ENCODE measurements around the gene SEC24D. TPM values are rescaled to one million over a fixed set of nuclear protein-coding genes. Genes with fewer than 3 reads are reported as not detected.

The SEC24D gene
- total RNA-seq, 2 experiments from 2014 or later = 25.2 to 26.4 TPM

- ATAC-seq = no peak
- TF ChIP-seq CTCF (IDR thresholded peaks at IDR 0.05) = no peak
- H3K27ac Mint-ChIP-seq = no peak overlapping the region
- CTCF ChIA-PET = no interaction called here
- H3K4me1 Mint-ChIP-seq (ENCODE audit: low read depth) = peaks cover 10% of the 10 kb centered on the region
- intact Hi-C loops (cut with micrococcal nuclease) = no loop called here
- no peak overlapping the region for H3K4me3 Mint-ChIP-seq
- H3K9me3 Mint-ChIP-seq = no peaks in the 10 kb centered on the region
- DNase-seq = no peak
- H3K36me3 Mint-ChIP-seq (ENCODE audit: low read depth) = peaks cover 23% of the 10 kb centered on the region
- H3K27me3 Mint-ChIP-seq = no peaks in the 10 kb centered on the region
- POLR2A ChIA-PET = no interaction called here
These were observed 101.3 kb downstream of the SEC24D start for GRCh38 chr4:118734491-118735205.

GRCh38 chr4:118732591-118733330 is 103.2 kb downstream of the SEC24D start:
- intact Hi-C loops (cut with micrococcal nuclease) = no loop called here
- H3K27me3 Mint-ChIP-seq = no peaks in the 10 kb centered on the region
- ChIA-PET CTCF (interaction anchor here (0.8 to 1.2 kb wide), 2 partner anchors 9 to 14 kb away, joined by 3 to 4 read pairs; no protein-coding TSS in a partner anchor), POLR2A (no interaction called here)
- no peak for ATAC-seq
- TF ChIP-seq CTCF (IDR thresholded peaks at IDR 0.05) = no peak
- no peak overlapping the region for H3K27ac Mint-ChIP-seq
- DNase-seq = no peak
- H3K4me3 Mint-ChIP-seq = no peak overlapping the region
- peaks cover 15% of the 10 kb centered on the region for H3K4me1 Mint-ChIP-seq (ENCODE audit: low read depth)
- H3K36me3 Mint-ChIP-seq (ENCODE audit: low read depth) = peaks cover 30% of the 10 kb centered on the region
- no peaks in the 10 kb centered on the region for H3K9me3 Mint-ChIP-seq

GRCh38 chr4:118730683-118731082 is 105.2 kb downstream of the SEC24D start:
- no peaks in the 10 kb centered on the region for H3K27me3 Mint-ChIP-seq
- ATAC-seq (no peak), DNase-seq (no peak)
- no peak overlapping the region for H3K27ac Mint-ChIP-seq
- POLR2A ChIA-PET = no interaction called here
- H3K9me3 Mint-ChIP-seq = no peaks in the 10 kb centered on the region
- no peak for TF ChIP-seq CTCF (IDR thresholded peaks at IDR 0.05)
- CTCF ChIA-PET = interaction anchor here (1.0 kb wide), 1 partner anchor 134 kb away, joined by 3 read pairs; no protein-coding TSS in a partner anchor
- H3K36me3 Mint-ChIP-seq (ENCODE audit: low read depth) = peaks cover 32% of the 10 kb centered on the region
- peaks cover 15% of the 10 kb centered on the region for H3K4me1 Mint-ChIP-seq (ENCODE audit: low read depth)
- no peak overlapping the region for H3K4me3 Mint-ChIP-seq
- intact Hi-C loops (cut with micrococcal nuclease) = no loop called here

GRCh38 chr4:118729287-118730286 is 106.3 kb downstream of the SEC24D start:
- TF ChIP-seq CTCF (IDR thresholded peaks at IDR 0.05) = no peak
- ChIA-PET POLR2A (no interaction called here), CTCF (interaction anchor here (1.0 kb wide), 1 partner anchor 135 kb away, joined by 3 read pairs; no protein-coding TSS in a partner anchor)
- Mint-ChIP-seq H3K27ac (no peak overlapping the region), H3K27me3 (no peaks in the 10 kb centered on the region), H3K9me3 (no peaks in the 10 kb centered on the region), H3K36me3 (ENCODE audit: low read depth) (peaks cover 35% of the 10 kb centered on the region), H3K4me1 (ENCODE audit: low read depth) (peaks cover 15% of the 10 kb centered on the region), H3K4me3 (no peak overlapping the region)
- intact Hi-C loops (cut with micrococcal nuclease) = no loop called here
- no peak for ATAC-seq
- DNase-seq = no peak
